Germinal center (tissue), 1 donor: ENCODE data around the gene SNX32.

Experiments
- DNase-seq: peaks from one replicate; pipeline ENCODE4 v3.0.0; 2012; ENCODE audit warnings: mixed read lengths, low spot score

Gene SNX32

GRCh38 chr11:65857500-65857852 is 23.7 kb downstream of the SNX32 start:
- DNase-seq, result no peak

- peak; percentile 90 for DNase-seq
These were observed 24.3 kb downstream of the SNX32 start, which contains the start of gene CFL1 for GRCh38 chr11:65857853-65858680. TSS of gene CFL1 (minus strand) at chr11:65858180. CDS start at chr11:65858099, 81 bp downstream.

- no peak for DNase-seq
These were observed 24.9 kb downstream of the SNX32 start for GRCh38 chr11:65858681-65859087.

DNA sequence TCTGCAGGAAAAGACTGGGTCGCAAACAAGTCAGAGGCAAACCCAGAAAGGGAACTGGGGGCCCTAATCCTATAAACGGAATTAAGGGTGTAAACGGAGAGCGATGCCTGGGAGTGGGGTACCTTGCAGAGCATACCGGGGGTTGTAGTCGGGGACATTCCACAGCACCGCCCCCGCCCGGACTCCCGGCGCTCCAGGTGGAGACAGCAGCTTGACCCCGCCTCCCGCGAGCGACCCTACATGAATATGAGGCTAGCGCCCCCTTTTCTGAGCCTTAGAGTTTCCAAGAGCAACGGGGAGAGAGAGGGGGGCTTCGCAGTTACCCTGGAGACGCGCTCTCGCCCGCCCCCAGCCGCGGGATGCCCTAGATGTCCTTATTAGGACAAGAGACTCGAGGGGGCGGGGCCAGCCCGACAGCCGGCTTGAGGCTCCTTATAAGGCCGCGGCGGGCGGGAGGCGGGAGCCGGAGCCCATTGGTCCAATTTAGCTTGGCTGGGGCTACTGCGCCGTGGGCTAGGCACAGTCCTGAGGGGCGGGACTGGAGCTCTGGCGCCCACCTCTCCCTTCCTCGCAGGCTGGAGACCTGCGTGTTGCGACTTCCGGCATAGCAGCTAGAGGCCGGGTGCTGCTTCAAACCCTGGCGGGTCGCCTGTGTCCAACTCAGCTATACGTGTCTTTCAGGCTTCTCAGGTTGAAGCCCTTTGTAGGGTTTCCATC is 25.5 kb downstream of the SNX32 start:
- peak; percentile 96 for DNase-seq

GRCh38 chr11:65859812-65860277 is 26.1 kb downstream of the SNX32 start:
- DNase-seq, result no peak

- peak; percentile 89 for DNase-seq
These were observed 26.8 kb downstream of the SNX32 start, which contains the start of gene MUS81 for GRCh38 chr11:65860278-65861164. TSS of gene MUS81 (plus strand) at chr11:65860433. CDS start at chr11:65860754, 321 bp downstream.

DNA sequence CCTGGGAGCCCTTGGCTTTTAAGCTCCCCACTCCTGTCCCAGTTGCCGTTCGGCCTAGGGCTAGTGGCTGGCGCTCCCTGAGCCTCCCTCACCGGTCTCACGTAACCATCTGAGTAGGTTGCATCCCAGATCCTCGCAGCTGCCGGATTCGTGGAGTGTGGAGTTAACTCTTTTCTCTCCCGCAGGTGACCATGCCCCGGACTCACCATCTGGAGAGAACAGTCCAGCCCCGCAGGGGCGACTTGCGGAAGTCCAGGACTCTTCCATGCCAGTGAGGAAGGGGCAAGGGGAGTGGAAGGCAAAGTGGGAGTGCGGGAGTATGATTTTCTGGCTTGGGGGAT is 27.4 kb downstream of the SNX32 start:
- no peak for DNase-seq

- DNase-seq, result no peak
These were observed 27.9 kb downstream of the SNX32 start for GRCh38 chr11:65861533-65862183.

DNA sequence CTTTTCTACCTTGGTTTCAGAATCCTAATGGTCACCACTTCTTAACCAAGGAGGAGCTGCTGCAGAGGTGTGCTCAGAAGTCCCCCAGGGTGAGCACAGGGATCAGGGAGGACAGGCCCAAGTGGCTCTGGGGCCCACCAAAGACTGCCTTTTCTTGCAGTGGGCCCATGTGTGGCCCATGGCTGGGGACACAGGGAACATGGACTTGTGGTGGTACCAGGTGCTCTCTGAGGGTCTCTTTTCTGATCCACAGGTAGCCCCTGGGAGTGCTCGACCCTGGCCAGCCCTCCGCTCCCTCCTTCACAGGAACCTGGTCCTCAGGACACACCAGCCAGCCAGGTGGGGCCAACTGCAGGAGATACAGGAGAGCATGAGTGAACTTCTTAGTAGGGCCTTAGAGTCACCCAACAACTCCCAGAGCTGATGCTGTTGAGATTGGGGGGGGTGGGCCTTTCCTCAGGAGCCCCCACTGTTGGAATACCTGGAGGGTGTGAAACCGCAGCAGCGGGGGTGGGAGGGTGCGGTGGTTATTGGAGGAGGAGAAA is 28.5 kb downstream of the SNX32 start:
- DNase-seq, result no peak

- no peak for DNase-seq
These were observed 29.5 kb downstream of the SNX32 start for GRCh38 chr11:65862941-65863888.

DNA sequence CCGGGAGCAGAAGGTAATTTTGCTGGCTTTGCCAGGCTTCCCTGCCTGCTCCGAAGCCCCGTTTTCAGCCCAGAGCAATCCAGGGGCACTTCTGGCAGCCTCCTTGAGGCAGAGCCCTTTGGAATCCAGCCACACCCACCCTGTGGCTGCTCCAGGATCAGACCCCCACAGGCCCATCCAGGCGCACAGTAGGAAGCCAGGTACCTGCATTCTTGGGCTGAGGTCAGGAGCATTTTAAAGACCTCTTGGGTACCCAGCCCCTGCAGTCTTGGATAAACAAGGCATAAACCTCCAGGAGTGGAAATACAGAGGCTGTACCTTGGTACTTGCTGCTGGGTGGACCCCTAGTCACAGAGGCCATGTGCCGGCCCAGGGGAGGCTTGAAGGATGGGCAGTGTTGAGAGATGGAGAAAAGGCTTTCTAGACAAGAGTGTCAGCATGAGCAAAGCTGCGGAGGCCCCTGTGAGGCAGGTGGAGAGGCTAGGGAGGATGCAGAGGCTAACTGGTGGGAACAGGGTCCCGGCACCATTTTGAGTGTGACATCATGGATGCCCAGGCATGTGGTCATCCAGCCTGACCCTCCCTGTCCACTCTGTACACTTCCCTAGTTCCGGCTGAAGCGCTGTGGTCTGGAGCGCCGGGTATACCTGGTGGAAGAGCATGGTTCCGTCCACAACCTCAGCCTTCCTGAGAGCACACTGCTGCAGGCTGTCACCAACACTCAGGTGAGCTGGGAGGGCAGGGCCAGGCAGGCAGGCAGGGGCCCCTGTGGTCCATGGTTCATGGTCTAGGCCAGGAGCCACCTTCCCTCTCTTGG is 30.3 kb downstream of the SNX32 start:
- DNase-seq, result no peak

GRCh38 chr11:65864706-65865471 is 31.1 kb downstream of the SNX32 start:
- no peak for DNase-seq

- no peak for DNase-seq
These were observed 31.9 kb downstream of the SNX32 start for GRCh38 chr11:65865550-65866172.

- DNase-seq, result no peak
These were observed 32.9 kb downstream of the SNX32 start for GRCh38 chr11:65866509-65867283.

- DNase-seq, result peak; percentile 54
These were observed 33.7 kb downstream of the SNX32 start for GRCh38 chr11:65867284-65868071.

GRCh38 chr11:65868076-65868667 is 34.4 kb downstream of the SNX32 start:
- no peak for DNase-seq
